IPS-18a (cell line): ENCODE results near the gene TDP1.
"Not testable (repeated sequence)": the region's sequence is repeated elsewhere in the genome, so short reads cannot be mapped to it uniquely, and the experiment has no call there.

Source experiments
- H3K27ac ChIP-seq: one replicate; pipeline ENCODE4 v1.5.1; 2013; ENCODE audit warnings: low read length
- H3K27me3 ChIP-seq: one replicate; pipeline ENCODE4 v1.6.1; 2013; ENCODE audit warnings: mild to moderate bottlenecking, low read length; ENCODE audit not compliant: control insufficient read depth, insufficient read depth
- H3K36me3 ChIP-seq: one replicate; pipeline ENCODE4 v1.6.1; 2013; ENCODE audit warnings: low read depth, low read length; ENCODE audit not compliant: control insufficient read depth
- H3K4me1 ChIP-seq: one replicate; pipeline ENCODE4 v1.6.1; 2013; ENCODE audit warnings: low read depth, low read length; ENCODE audit not compliant: control insufficient read depth
- H3K4me3 ChIP-seq: one replicate; pipeline ENCODE4 v1.5.1; 2013; ENCODE audit warnings: low read length
- H3K9ac ChIP-seq: one replicate; pipeline ENCODE4 v1.6.1; 2013; ENCODE audit warnings: mild to moderate bottlenecking, low read length, moderate library complexity
- H3K9me3 ChIP-seq: one replicate; pipeline ENCODE4 v1.6.1; 2013; ENCODE audit warnings: low read depth, low read length; ENCODE audit not compliant: control insufficient read depth

The TDP1 gene

GRCh38 chr14:90060312-90060964, 104.7 kb downstream of the TDP1 start:
- Histone ChIP-seq H3K9me3 (no peaks in the 10 kb centered on the region), H3K27me3 (peaks cover 77% of the 10 kb centered on the region), H3K9ac (no peak overlapping the region), H3K36me3 (no peaks in the 10 kb centered on the region), H3K27ac (no peak overlapping the region), H3K4me3 (peak overlapping the region; percentile 77), H3K4me1 (peaks cover 7% of the 10 kb centered on the region)

- peaks cover 7% of the 10 kb centered on the region for H3K4me1 ChIP-seq
- H3K4me3 ChIP-seq, result peak overlapping the region; percentile 77
- H3K9me3 ChIP-seq, result no peaks in the 10 kb centered on the region
- H3K9ac ChIP-seq, result no peak overlapping the region
- no peaks in the 10 kb centered on the region for H3K36me3 ChIP-seq
- H3K27me3 ChIP-seq, result peaks cover 79% of the 10 kb centered on the region
- H3K27ac ChIP-seq, result no peak overlapping the region
These were observed 105.4 kb downstream of the TDP1 start for GRCh38 chr14:90060965-90061684.

GRCh38 chr14:90061685-90062126, 106.0 kb downstream of the TDP1 start, which contains the start of gene KCNK13:
TSS of gene KCNK13 (plus strand) at chr14:90061994. CDS start at chr14:90062206, 212 bp downstream.
- no peak within 1 kb of the TSS for H3K27ac ChIP-seq
- H3K36me3 ChIP-seq, result no peaks in the 10 kb centered on the region
- peak within 1 kb of the TSS; percentile 77 for H3K4me3 ChIP-seq
- H3K27me3 ChIP-seq, result peaks cover 79% of the 10 kb centered on the region
- H3K9ac ChIP-seq, result no peak within 1 kb of the TSS
- peaks cover 7% of the 10 kb centered on the region for H3K4me1 ChIP-seq
- no peaks in the 10 kb centered on the region for H3K9me3 ChIP-seq

GRCh38 chr14:90062127-90062794, 106.5 kb downstream of the TDP1 start:
- H3K4me3 ChIP-seq, result peak overlapping the region; percentile 50
- H3K4me1 ChIP-seq, result peaks cover 7% of the 10 kb centered on the region
- H3K36me3 ChIP-seq, result no peaks in the 10 kb centered on the region
- no peak overlapping the region for H3K9ac ChIP-seq
- no peak overlapping the region for H3K27ac ChIP-seq
- peaks cover 79% of the 10 kb centered on the region for H3K27me3 ChIP-seq
- H3K9me3 ChIP-seq, result no peaks in the 10 kb centered on the region

DNA sequence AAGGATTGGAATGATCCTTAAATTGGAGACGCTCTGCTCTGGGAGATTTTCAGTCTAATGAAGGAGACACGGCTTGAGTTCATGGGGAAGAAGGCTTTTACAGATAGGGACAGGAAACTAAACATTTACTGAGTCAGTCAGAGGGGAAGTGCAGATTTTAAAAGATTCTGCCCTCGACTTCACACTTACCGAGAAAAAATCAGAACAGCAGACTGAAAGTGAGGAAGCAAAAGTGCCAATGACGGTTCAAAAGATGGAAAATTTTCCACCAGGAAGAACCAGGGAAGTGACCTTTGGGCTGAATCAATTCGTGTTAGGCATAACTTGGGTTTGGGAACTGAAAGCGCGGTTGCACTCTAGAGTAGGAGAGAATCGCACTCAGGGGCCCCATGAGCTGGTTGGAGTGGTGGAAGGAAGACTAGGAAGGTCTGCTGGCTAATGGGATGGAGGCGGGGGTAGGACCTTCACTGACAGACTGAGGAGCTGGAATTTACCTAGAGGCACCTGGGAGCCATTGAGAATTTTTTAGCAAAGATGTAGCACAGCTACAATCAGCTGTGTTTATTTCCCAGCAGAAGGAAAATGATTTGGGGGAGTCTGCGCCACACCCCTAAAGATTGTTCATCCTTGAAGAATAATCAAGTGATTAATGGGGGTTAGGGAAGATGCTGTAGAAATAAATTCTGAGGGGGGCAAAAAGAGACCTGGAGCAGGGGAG, 107.3 kb downstream of the TDP1 start:
- H3K27me3 ChIP-seq, result peaks cover 77% of the 10 kb centered on the region
- H3K4me1 ChIP-seq, result peaks cover 5% of the 10 kb centered on the region

GRCh38 chr14:90072350-90072749, 116.6 kb downstream of the TDP1 start:
- Histone ChIP-seq H3K27me3 (peaks cover 10% of the 10 kb centered on the region), H3K9ac (no peak overlapping the region)

More for the DNA sequence above, 107.3 kb downstream of the TDP1 start:
- Histone ChIP-seq H3K9me3 (no peaks in the 10 kb centered on the region), H3K4me3 (peak overlapping the region; percentile 50), H3K9ac (no peak overlapping the region), H3K36me3 (no peaks in the 10 kb centered on the region), H3K27ac (no peak overlapping the region)

GRCh38 chr14:90079576-90079975, 123.8 kb downstream of the TDP1 start:
- Histone ChIP-seq H3K4me1 (no peaks in the 10 kb centered on the region), H3K36me3 (no peaks in the 10 kb centered on the region), H3K9me3 (no peaks in the 10 kb centered on the region), H3K27ac (no peak overlapping the region), H3K27me3 (no peaks in the 10 kb centered on the region), H3K9ac (no peak overlapping the region), H3K4me3 (no peak overlapping the region)

More at GRCh38 chr14:90072350-90072749, 116.6 kb downstream of the TDP1 start:
- H3K36me3 ChIP-seq, result no peaks in the 10 kb centered on the region
- H3K27ac ChIP-seq, result no peak overlapping the region
- H3K4me1 ChIP-seq, result no peaks in the 10 kb centered on the region
- no peak overlapping the region for H3K4me3 ChIP-seq
- no peaks in the 10 kb centered on the region for H3K9me3 ChIP-seq

GRCh38 chr14:90087433-90087832, 131.7 kb downstream of the TDP1 start:
- H3K4me3 ChIP-seq, result no peak overlapping the region
- no peaks in the 10 kb centered on the region for H3K36me3 ChIP-seq
- no peaks in the 10 kb centered on the region for H3K9me3 ChIP-seq
- H3K27me3 ChIP-seq, result no peaks in the 10 kb centered on the region
- no peak overlapping the region for H3K27ac ChIP-seq
- peaks cover 2% of the 10 kb centered on the region for H3K4me1 ChIP-seq
- no peak overlapping the region for H3K9ac ChIP-seq

DNA sequence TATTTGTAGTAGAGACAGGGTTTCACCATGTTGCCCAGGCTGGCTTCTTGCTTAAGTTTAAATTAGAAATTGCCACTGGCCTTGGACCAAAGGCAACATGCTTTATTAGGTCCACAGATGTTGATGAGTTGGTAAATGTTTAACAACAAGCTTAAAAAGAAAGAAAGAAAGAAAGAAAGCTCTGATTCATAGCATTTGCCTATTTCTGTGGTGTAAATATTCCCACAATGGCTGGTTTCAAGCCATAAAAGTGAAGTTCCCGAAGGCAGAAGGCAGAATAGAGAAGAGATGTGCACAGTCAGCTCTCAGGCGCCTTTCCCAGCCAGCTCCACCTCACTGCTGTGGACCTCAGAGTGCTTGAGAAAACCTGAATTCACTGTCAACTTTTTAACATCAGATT, 132.4 kb downstream of the TDP1 start:
- Histone ChIP-seq H3K27ac (no peak overlapping the region), H3K9ac (no peak overlapping the region), H3K27me3 (no peaks in the 10 kb centered on the region), H3K4me1 (peaks cover 2% of the 10 kb centered on the region), H3K9me3 (no peaks in the 10 kb centered on the region), H3K36me3 (no peaks in the 10 kb centered on the region), H3K4me3 (no peak overlapping the region)

DNA sequence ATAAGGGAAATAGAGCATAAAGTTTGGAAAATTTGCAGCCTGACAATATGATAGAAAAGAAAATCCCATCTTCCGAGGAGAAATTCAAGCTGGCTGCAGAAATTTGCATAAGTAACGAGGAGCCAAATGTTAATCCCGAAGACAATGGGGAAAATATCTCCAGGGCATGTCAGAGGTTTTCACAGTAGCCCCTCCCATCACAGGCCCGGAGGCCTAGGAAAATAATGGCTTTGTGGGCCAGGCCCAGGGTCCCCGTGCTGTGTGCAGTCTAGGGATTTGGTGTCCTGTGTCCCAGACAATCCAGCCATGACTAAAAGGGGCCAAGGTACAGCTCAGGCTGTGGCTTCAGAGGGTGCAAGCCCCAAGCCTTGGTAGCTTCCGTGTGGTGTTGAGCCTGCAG, 133.8 kb downstream of the TDP1 start:
- not testable (repeated sequence) for H3K36me3 ChIP-seq, H3K27me3 ChIP-seq, H3K9ac ChIP-seq, H3K27ac ChIP-seq, H3K9me3 ChIP-seq, H3K4me1 ChIP-seq, H3K4me3 ChIP-seq

- Histone ChIP-seq H3K27me3 (no peaks in the 10 kb centered on the region), H3K27ac (no peak overlapping the region), H3K9me3 (no peaks in the 10 kb centered on the region), H3K4me3 (no peak overlapping the region), H3K9ac (no peak overlapping the region), H3K36me3 (no peaks in the 10 kb centered on the region), H3K4me1 (peaks cover 2% of the 10 kb centered on the region)
These were observed 135.7 kb downstream of the TDP1 start for GRCh38 chr14:90091393-90091792.
